HCT116 (cell line): ENCODE measurements around the gene RIPOR2. TPM values are rescaled to one million over a fixed set of nuclear protein-coding genes. Genes with fewer than 3 reads are reported as not detected.

Experiments
- ATAC-seq: fragments of 200-7000 bp; cut with Tn5 transposase; 2 replicates; pipeline ENCODE4 v1.9.1; 2020; ENCODE audit warnings: mild to moderate bottlenecking, moderate library complexity
- BruUV-seq: library from RNA; stranded (reverse); fragments of 400-500 nt; replicated peaks from 2 replicates; lab custom pipeline; 2021; lab: Mats Ljungman, UMichigan
- CTCF ChIA-PET: fragments of 300-600 bp; sonication (Branson Sonifier 250); formaldehyde crosslinking; loops from one replicate; lab custom pipeline; 2021; ENCODE audit warnings: antibody characterized with exemption; lab: Charles Lee
- POLR2A ChIA-PET: fragments of 300-600, 350-600 bp; sonication (Branson Sonifier 250); formaldehyde crosslinking; loops from one replicate; lab custom pipeline; 2021; ENCODE audit warnings: antibody characterized with exemption; lab: Charles Lee
- RAD21 ChIA-PET, 2 experiments: fragments of 300-600 bp; sonication (Branson Sonifier 250); formaldehyde crosslinking; loops; one replicate each; lab custom pipeline; 2023; ENCODE audit warnings: low total read pairs in 2 of 2; ENCODE audit not compliant: uncharacterized antibody in 2 of 2, unreplicated experiment in 2 of 2, low non-redundant PET in 1 of 2; lab: Charles Lee
- DNase-seq: peaks from one replicate; pipeline ENCODE4 v3.0.0-alpha.2; 2010; ENCODE audit warnings: low read depth, low spot score
- H2AFZ ChIP-seq: fragments of 200-600 bp; shearing (Covaris generic), sonication (generic); 2 replicates; pipeline ENCODE4 v1.6.1; 2017; ENCODE audit warnings: low read depth, mixed run types, mixed read lengths, antibody characterized with exemption, low read length; ENCODE audit not compliant: poor library complexity, severe bottlenecking
- H3K27ac ChIP-seq: 2 replicates; pipeline ENCODE4 v1.5.1; 2012; ENCODE audit warnings: low read depth, low read length
- H3K27me3 ChIP-seq: fragments of 200-600 bp; sonication (generic); 2 replicates; pipeline ENCODE4 v1.6.1; 2016; ENCODE audit warnings: mixed run types, low read length, mixed read lengths; ENCODE audit not compliant: insufficient read depth
- H3K36me3 ChIP-seq, 2 experiments: fragments of 200-500 bp in 1 of 2; fragments of 200-600 bp in 1 of 2; sonication (Bioruptor generic) in 1 of 2; sonication (generic) in 1 of 2; 2 replicates each; pipeline versions ENCODE4 v1.5.1 to v1.6.1; 2014 to 2016; ENCODE audit warnings: low read length in 2 of 2, inconsistent platforms in 1 of 2, mixed read lengths in 1 of 2, mixed run types in 1 of 2; ENCODE audit not compliant: insufficient read depth in 2 of 2, control insufficient read depth in 1 of 2
- H3K4me1 ChIP-seq, 2 experiments: fragments of 200-600 bp in 1 of 2; sonication (generic) in 1 of 2; 2 replicates each; pipeline versions ENCODE4 v1.5.1 to v1.6.1; 2012 to 2017; ENCODE audit warnings: low read length in 2 of 2, inconsistent platforms in 1 of 2, mild to moderate bottlenecking in 1 of 2, mixed read lengths in 1 of 2, mixed run types in 1 of 2, moderate library complexity in 1 of 2; ENCODE audit not compliant: insufficient read depth in 2 of 2, control insufficient read depth in 1 of 2
- H3K4me2 ChIP-seq: fragments of 200-600 bp; sonication (generic); 2 replicates; pipeline ENCODE4 v1.6.1; 2017; ENCODE audit warnings: mixed run types, low read length, mixed read lengths
- H3K4me3 ChIP-seq, 2 experiments: fragments of 200-600 bp in 1 of 2; sonication (generic) in 1 of 2; replicated peaks in 1 of 2; 2 replicates each; pipeline ENCODE4 v1.5.1; 2011 to 2016; ENCODE audit warnings: low read length in 2 of 2, control low read depth in 1 of 2, low read depth in 1 of 2, mild to moderate bottlenecking in 1 of 2, mixed read lengths in 1 of 2, mixed run types in 1 of 2
- H3K79me2 ChIP-seq: fragments of 200-600 bp; sonication (generic); 2 replicates; pipeline ENCODE4 v1.6.1; 2017; ENCODE audit warnings: mild to moderate bottlenecking, mixed run types, low read length, moderate library complexity, mixed read lengths; ENCODE audit not compliant: insufficient read depth
- H3K9ac ChIP-seq: fragments of 200-600 bp; sonication (generic); 2 replicates; pipeline ENCODE4 v1.6.1; 2016; ENCODE audit warnings: low read length, mixed read lengths
- H3K9me2 ChIP-seq: fragments of 200-600 bp; sonication (generic), shearing (Covaris generic); 2 replicates; pipeline ENCODE4 v1.6.1; 2017; ENCODE audit warnings: mixed run types, mild to moderate bottlenecking, moderate library complexity; ENCODE audit not compliant: insufficient read depth
- H3K9me3 ChIP-seq, 2 experiments: fragments of 200-500 bp in 1 of 2; fragments of 200-600 bp in 1 of 2; sonication (Bioruptor generic) in 1 of 2; sonication (generic) in 1 of 2; 2 replicates each; pipeline ENCODE4 v1.6.1; 2014 to 2017; ENCODE audit warnings: low read length in 2 of 2, mixed read lengths in 2 of 2, inconsistent platforms in 1 of 2, low read depth in 1 of 2, mild to moderate bottlenecking in 1 of 2, mixed run types in 1 of 2, moderate library complexity in 1 of 2; ENCODE audit not compliant: control insufficient read depth in 1 of 2, insufficient read depth in 1 of 2
- H4K20me1 ChIP-seq: fragments of 200-600 bp; sonication (generic), shearing (Covaris generic); 2 replicates; pipeline ENCODE4 v1.6.1; 2017; ENCODE audit warnings: mixed run types, mild to moderate bottlenecking, moderate library complexity; ENCODE audit not compliant: insufficient read depth
- CBX3 ChIP-seq: IDR thresholded peaks from 2 replicates; pipeline ENCODE4 v1.6.1; 2012; ENCODE audit warnings: low read depth
- EZH2 ChIP-seq: fragments of 200-600 bp; sonication (generic); IDR thresholded peaks from 2 replicates; pipeline ENCODE4 v1.6.1; 2017; ENCODE audit warnings: antibody characterized with exemption, mixed run types
- EZH2phosphoT487 ChIP-seq: fragments of 200-600 bp; IDR thresholded peaks from 2 replicates; pipeline ENCODE4 v1.6.1; 2018; ENCODE audit warnings: antibody characterized with exemption, borderline replicate concordance
- JUND ChIP-seq: IDR thresholded peaks from 2 replicates; pipeline ENCODE4 v1.6.1; 2012
- RAD21 ChIP-seq: IDR thresholded peaks from 2 replicates; pipeline ENCODE4 v1.6.1; 2012; ENCODE audit warnings: low read depth, mild to moderate bottlenecking
- SIN3A ChIP-seq: IDR thresholded peaks from 2 replicates; pipeline ENCODE4 v1.6.1; 2012; ENCODE audit warnings: low read depth
- SP1 ChIP-seq: IDR thresholded peaks from 2 replicates; pipeline ENCODE4 v1.6.1; 2012; ENCODE audit warnings: low read depth
- YY1 ChIP-seq: IDR thresholded peaks from 2 replicates; pipeline ENCODE4 v1.6.1; 2011; ENCODE audit warnings: low read length, low read depth, moderate library complexity, mild to moderate bottlenecking; ENCODE audit not compliant: insufficient replicate concordance; ENCODE audit errors: extremely low read depth
- ZFX ChIP-seq: fragments of 450-650 bp; IDR thresholded peaks from 2 replicates; pipeline ENCODE4 v1.6.1; 2017
- ZNF274 ChIP-seq: fragments of 200-500 bp; sonication (Bioruptor generic); IDR thresholded peaks from 2 replicates; pipeline ENCODE4 v1.6.1; 2014; ENCODE audit warnings: mild to moderate bottlenecking, low read depth, low read length, inconsistent platforms
- intact Hi-C: fragments of 100-400 bp; cut with micrococcal nuclease; formaldehyde crosslinking; loops from 2 replicates; pipeline ENCODE4 v1.10.0; 2022
- total RNA-seq: library from RNA; stranded (reverse); gene quantifications from one replicate; pipeline ENCODE4 v1.2.1, GENCODE V29; 2021; ENCODE audit not compliant: unreplicated experiment
- TF ChIP-seq, protein P1 (sequence below): IDR thresholded peaks from 2 replicates; pipeline ENCODE4 v1.6.1; 2012
- TF ChIP-seq, protein P2 (sequence below): IDR thresholded peaks from 2 replicates; pipeline ENCODE4 v1.6.1; 2011; ENCODE audit warnings: mild to moderate bottlenecking, low read length, moderate library complexity; ENCODE audit not compliant: insufficient replicate concordance; ENCODE audit errors: extremely low read depth
- TF ChIP-seq, protein P3 (sequence below), 3 experiments: fragments of 200-600 bp in 1 of 3; sonication (generic) in 1 of 3; IDR thresholded peaks in 2 of 3; conservative IDR thresholded peaks in 1 of 3; 2 replicates each; pipeline ENCODE4 v1.5.1; 2012 to 2017; ENCODE audit warnings: low read depth in 2 of 3, low read length in 2 of 3, antibody characterized with exemption in 1 of 3, borderline replicate concordance in 1 of 3, control low read depth in 1 of 3, mild to moderate bottlenecking in 1 of 3, mixed read lengths in 1 of 3, mixed run types in 1 of 3, moderate library complexity in 1 of 3; ENCODE audit not compliant: insufficient read depth in 1 of 3
- TF ChIP-seq, protein P4 (sequence below): IDR thresholded peaks from 2 replicates; pipeline ENCODE4 v1.6.1; 2012

RIPOR2 gene
- total RNA-seq, 1 experiment from 2014 or later = 0.44 TPM

DNA sequence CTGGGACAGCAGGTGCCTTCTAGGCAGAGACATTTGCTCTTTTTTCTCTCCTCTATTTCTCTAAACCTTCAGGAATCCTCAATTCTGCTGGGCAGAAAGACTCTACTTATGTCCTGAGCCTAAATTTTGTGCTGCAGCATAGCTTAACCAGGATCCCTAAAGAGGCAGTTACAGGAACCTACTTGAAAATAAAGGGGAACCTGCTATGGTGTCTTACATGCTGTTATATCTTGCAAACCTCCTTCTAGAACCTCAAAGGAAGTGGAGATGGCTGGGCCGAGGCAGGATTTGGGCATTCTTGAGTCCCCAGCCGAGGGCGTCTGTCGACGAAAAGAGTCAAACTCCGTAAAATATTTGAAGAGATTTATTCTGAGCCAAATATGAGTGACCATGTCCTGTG lies 178.1 kb downstream of the RIPOR2 start:
- intact Hi-C loops = no loop called here
- H3K4me1 ChIP-seq = peaks cover 0 to 7% of the 10 kb centered on the region in 2 experiments; a peak in 1 of 4 replicates
- peaks cover 0 to 2% of the 10 kb centered on the region in 2 experiments; a peak in 1 of 4 replicates for H3K9me3 ChIP-seq
- no peaks in the 10 kb centered on the region for H4K20me1 ChIP-seq
- ATAC-seq (no peak), DNase-seq (no peak)
- no peak overlapping the region for H3K4me3 ChIP-seq
- TF ChIP-seq RAD21 (no peak), EZH2phosphoT487 (no peak), CBX3 (no peak), ZNF274 (no peak), ZFX (no peak), SP1 (no peak), JUND (no peak), YY1 (no peak), EZH2 (no peak), SIN3A (no peak)
- TF ChIP-seq, protein P1, sequence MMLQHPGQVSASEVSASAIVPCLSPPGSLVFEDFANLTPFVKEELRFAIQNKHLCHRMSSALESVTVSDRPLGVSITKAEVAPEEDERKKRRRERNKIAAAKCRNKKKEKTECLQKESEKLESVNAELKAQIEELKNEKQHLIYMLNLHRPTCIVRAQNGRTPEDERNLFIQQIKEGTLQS = no peak
- TF ChIP-seq, protein P2, sequence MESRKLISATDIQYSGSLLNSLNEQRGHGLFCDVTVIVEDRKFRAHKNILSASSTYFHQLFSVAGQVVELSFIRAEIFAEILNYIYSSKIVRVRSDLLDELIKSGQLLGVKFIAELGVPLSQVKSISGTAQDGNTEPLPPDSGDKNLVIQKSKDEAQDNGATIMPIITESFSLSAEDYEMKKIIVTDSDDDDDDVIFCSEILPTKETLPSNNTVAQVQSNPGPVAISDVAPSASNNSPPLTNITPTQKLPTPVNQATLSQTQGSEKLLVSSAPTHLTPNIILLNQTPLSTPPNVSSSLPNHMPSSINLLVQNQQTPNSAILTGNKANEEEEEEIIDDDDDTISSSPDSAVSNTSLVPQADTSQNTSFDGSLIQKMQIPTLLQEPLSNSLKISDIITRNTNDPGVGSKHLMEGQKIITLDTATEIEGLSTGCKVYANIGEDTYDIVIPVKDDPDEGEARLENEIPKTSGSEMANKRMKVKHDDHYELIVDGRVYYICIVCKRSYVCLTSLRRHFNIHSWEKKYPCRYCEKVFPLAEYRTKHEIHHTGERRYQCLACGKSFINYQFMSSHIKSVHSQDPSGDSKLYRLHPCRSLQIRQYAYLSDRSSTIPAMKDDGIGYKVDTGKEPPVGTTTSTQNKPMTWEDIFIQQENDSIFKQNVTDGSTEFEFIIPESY = no peak
- TF ChIP-seq, protein P3, sequence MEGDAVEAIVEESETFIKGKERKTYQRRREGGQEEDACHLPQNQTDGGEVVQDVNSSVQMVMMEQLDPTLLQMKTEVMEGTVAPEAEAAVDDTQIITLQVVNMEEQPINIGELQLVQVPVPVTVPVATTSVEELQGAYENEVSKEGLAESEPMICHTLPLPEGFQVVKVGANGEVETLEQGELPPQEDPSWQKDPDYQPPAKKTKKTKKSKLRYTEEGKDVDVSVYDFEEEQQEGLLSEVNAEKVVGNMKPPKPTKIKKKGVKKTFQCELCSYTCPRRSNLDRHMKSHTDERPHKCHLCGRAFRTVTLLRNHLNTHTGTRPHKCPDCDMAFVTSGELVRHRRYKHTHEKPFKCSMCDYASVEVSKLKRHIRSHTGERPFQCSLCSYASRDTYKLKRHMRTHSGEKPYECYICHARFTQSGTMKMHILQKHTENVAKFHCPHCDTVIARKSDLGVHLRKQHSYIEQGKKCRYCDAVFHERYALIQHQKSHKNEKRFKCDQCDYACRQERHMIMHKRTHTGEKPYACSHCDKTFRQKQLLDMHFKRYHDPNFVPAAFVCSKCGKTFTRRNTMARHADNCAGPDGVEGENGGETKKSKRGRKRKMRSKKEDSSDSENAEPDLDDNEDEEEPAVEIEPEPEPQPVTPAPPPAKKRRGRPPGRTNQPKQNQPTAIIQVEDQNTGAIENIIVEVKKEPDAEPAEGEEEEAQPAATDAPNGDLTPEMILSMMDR (IDR thresholded peaks at IDR 0.05 in 2 of 3, conservative IDR thresholded peaks at IDR 0.05 in 1 of 3; ENCODE audit: borderline replicate concordance in 1 of 3, insufficient read depth in 1 of 3, low read depth in 2 of 3, low read length in 2 of 3) = no peak
- TF ChIP-seq, protein P4, sequence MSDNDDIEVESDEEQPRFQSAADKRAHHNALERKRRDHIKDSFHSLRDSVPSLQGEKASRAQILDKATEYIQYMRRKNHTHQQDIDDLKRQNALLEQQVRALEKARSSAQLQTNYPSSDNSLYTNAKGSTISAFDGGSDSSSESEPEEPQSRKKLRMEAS = no peak
- no TSS peak for BruUV-seq
- CTCF ChIA-PET = no interaction called here
- RAD21 ChIA-PET = no interaction called here
- H3K9me2 ChIP-seq = no peaks in the 10 kb centered on the region
- H3K27me3 ChIP-seq = no peaks in the 10 kb centered on the region
- H3K36me3 ChIP-seq = no peaks in the 10 kb centered on the region
- no peak overlapping the region for H3K27ac ChIP-seq
- no peaks in the 10 kb centered on the region for H3K79me2 ChIP-seq
- no peak overlapping the region for H3K9ac ChIP-seq
- POLR2A ChIA-PET = no interaction called here
- H2AFZ ChIP-seq = no peak overlapping the region
- no peak overlapping the region for H3K4me2 ChIP-seq
